GM18858 (cell line): ENCODE measurements around the gene NUP62CL.
"Not testable (repeated sequence)": the region's sequence is repeated elsewhere in the genome, so short reads cannot be mapped to it uniquely, and the experiment has no call there.

Experiments used
- ATAC-seq: cut with Tn5 transposase; IDR thresholded peaks from one replicate; pipeline ENCODE4 v1.9.1; 2021; ENCODE audit not compliant: unreplicated experiment

The NUP62CL gene

GRCh38 chrX:107205770-107206696 is at the start of gene NUP62CL, which contains the start of gene DNAAF6:
Gene NUP62CL, minus strand, starts transcription at chrX:107206433. Its CDS starts 31,287 bp downstream, at chrX:107175146.
Gene DNAAF6, plus strand, starts transcription at chrX:107206611. Its CDS starts 6,265 bp downstream, at chrX:107212876.
- ATAC-seq, result peak; percentile 95

- ATAC-seq, result no peak
Measured at GRCh38 chrX:107228486-107228819, 22.2 kb upstream of the NUP62CL start.

GRCh38 chrX:107227780-107228485 is 21.7 kb upstream of the NUP62CL start:
- ATAC-seq, result no peak

GRCh38 chrX:107226757-107227156 is 20.5 kb upstream of the NUP62CL start:
- ATAC-seq, result no peak

- no peak for ATAC-seq
Measured at GRCh38 chrX:107213477-107213876, 7.2 kb upstream of the NUP62CL start.

- ATAC-seq, result no peak
Measured at GRCh38 chrX:107207943-107208342, 1.7 kb upstream of the NUP62CL start.

GRCh38 chrX:107207089-107207488 is 856 bp upstream of the NUP62CL start:
- ATAC-seq, result no peak

- no peak for ATAC-seq
Measured at GRCh38 chrX:107206697-107207065, 448 bp upstream of the NUP62CL start.

GRCh38 chrX:107204068-107204605 is 2.1 kb downstream of the NUP62CL start:
- no peak for ATAC-seq

- no peak for ATAC-seq
Measured at GRCh38 chrX:107199491-107199890, 6.7 kb downstream of the NUP62CL start.

- not testable (repeated sequence) for ATAC-seq
Measured at GRCh38 chrX:107198074-107198473, 8.2 kb downstream of the NUP62CL start.

GRCh38 chrX:107197319-107197718 is 8.9 kb downstream of the NUP62CL start:
- no peak for ATAC-seq

GRCh38 chrX:107171369-107172102 is 34.7 kb downstream of the NUP62CL start:
- no peak for ATAC-seq

- ATAC-seq, result no peak
Measured at GRCh38 chrX:107168712-107169111, 37.5 kb downstream of the NUP62CL start.

- ATAC-seq, result no peak
Measured at GRCh38 chrX:107168257-107168656, 38.0 kb downstream of the NUP62CL start.

- ATAC-seq, result no peak
Measured at GRCh38 chrX:107167163-107167921, 38.9 kb downstream of the NUP62CL start.

GRCh38 chrX:107157618-107158017 is 48.6 kb downstream of the NUP62CL start:
- ATAC-seq, result not testable (repeated sequence)

GRCh38 chrX:107155621-107156430 is 50.4 kb downstream of the NUP62CL start:
- ATAC-seq, result not testable (repeated sequence)

GRCh38 chrX:107154787-107155620 is 51.2 kb downstream of the NUP62CL start:
- no peak for ATAC-seq
